ENCODE results near the gene EIF4G3.

DNA sequence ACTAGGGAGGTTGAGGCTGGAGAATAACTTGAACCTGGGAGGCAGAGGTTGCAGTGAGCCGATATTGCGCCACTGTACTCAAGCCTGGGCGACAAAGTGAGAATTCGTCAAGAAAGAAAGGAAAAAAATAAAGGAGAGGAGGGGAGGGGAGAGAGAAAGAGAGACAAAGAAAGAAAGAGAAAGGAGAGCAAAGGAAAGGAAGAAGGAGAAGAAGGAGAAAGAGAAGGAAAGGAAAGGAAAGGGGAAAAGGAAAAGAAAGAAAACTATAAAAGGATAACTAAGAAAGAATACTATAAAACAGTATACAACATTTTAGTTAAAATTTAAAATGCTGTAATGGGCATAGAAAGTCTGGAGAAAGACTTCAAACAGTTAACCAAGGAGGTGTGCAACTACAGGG lies 33.6 kb downstream of the EIF4G3 start:
- TF ChIP-seq, protein P1, sequence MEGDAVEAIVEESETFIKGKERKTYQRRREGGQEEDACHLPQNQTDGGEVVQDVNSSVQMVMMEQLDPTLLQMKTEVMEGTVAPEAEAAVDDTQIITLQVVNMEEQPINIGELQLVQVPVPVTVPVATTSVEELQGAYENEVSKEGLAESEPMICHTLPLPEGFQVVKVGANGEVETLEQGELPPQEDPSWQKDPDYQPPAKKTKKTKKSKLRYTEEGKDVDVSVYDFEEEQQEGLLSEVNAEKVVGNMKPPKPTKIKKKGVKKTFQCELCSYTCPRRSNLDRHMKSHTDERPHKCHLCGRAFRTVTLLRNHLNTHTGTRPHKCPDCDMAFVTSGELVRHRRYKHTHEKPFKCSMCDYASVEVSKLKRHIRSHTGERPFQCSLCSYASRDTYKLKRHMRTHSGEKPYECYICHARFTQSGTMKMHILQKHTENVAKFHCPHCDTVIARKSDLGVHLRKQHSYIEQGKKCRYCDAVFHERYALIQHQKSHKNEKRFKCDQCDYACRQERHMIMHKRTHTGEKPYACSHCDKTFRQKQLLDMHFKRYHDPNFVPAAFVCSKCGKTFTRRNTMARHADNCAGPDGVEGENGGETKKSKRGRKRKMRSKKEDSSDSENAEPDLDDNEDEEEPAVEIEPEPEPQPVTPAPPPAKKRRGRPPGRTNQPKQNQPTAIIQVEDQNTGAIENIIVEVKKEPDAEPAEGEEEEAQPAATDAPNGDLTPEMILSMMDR (conservative IDR thresholded peaks at IDR 0.05 in 1 of 2, IDR thresholded peaks at IDR 0.05 in 1 of 2; ENCODE audit: low read depth in 1 of 2, low read length in 2 of 2) = no peak
- TF ChIP-seq EZH2 (IDR thresholded peaks at IDR 0.05; ENCODE audit: low read length, missing control alignments) = no peak
